ENCODE data around the gene RNF125. TPM values are rescaled to one million over a fixed set of nuclear protein-coding genes. Genes with fewer than 3 reads are reported as not detected.

The RNF125 gene
- total and polyA plus RNA-seq, 10 of the 15 experiments (the other 5 are each of a cell fraction or from before 2014, with no cell fraction given) = 0.79 to 3.9 (median 2.9) TPM

- no peak overlapping the region for H2AFZ ChIP-seq (ENCODE audit: control insufficient read depth, low read depth, low read length)
- no peak overlapping the region for H3K27ac ChIP-seq (ENCODE audit: control insufficient read depth, insufficient read depth)
- FAIRE-seq = no peak
- SMC1A ChIA-PET (ENCODE audit: uncharacterized antibody, unreplicated experiment) = no interaction called here
- in situ Hi-C loops (cut with MboI) = no loop called here
- ATAC-seq = no peak
- H3K79me2 ChIP-seq (ENCODE audit: control insufficient read depth, insufficient read depth, low read length) = no peaks in the 10 kb centered on the region
- no peak overlapping the region for H3K9ac ChIP-seq (ENCODE audit: control insufficient read depth, insufficient read depth, low read length)
- no peak for DNase-seq (ENCODE audit: low read depth, low spot score)
- no peaks in the 10 kb centered on the region for H3K36me3 ChIP-seq (ENCODE audit: control insufficient read depth in 2 of 2, insufficient read depth in 2 of 2, low read length in 1 of 2)
- CTCF ChIA-PET = interaction anchor here (1.0 kb wide), 1 partner anchor 1176 kb away, joined by 3 read pairs; no protein-coding TSS in a partner anchor
- H3K27me3 ChIP-seq (replicated peaks in 1 of 2; ENCODE audit: control insufficient read depth in 2 of 2, insufficient read depth in 2 of 2, low read length in 1 of 2) = no peaks in the 10 kb centered on the region
- H4K20me1 ChIP-seq (ENCODE audit: control insufficient read depth, insufficient read depth) = no peaks in the 10 kb centered on the region
- no peaks in the 10 kb centered on the region; the same call in 2 of the 3 replicates for H3K9me3 ChIP-seq (replicated peaks; ENCODE audit: control insufficient read depth, insufficient read depth, low read length)
- RAD21 ChIA-PET (ENCODE audit: unreplicated experiment) = no interaction called here
- H3K4me1 ChIP-seq (ENCODE audit: control insufficient read depth, insufficient read depth, low read length) = no peaks in the 10 kb centered on the region
- intact Hi-C loops (cut with micrococcal nuclease; ENCODE audit: unreplicated experiment) = no loop called here
- POLR2A ChIA-PET = no interaction called here
- H3K4me3 ChIP-seq = no peak overlapping the region
- H3K4me2 ChIP-seq (ENCODE audit: control insufficient read depth, insufficient read depth) = no peak overlapping the region
- BruUV-seq (replicated peaks) = no TSS peak
- 73% methylated on average over 9 of the region's 9 CpGs for WGBS (ENCODE audit: insufficient coverage, insufficient replicate concordance, low lambda C conversion rate, missing lambda C conversion rate)
- no peak for TF ChIP-seq RFX5 (IDR thresholded peaks at IDR 0.05; ENCODE audit: low read depth, low read length)
- no peak for TF ChIP-seq EZH2 (IDR thresholded peaks at IDR 0.05; ENCODE audit: borderline replicate concordance, control insufficient read depth, low read depth, low read length)
- no peak for TF ChIP-seq MEF2A (IDR thresholded peaks at IDR 0.05; ENCODE audit: insufficient read depth, low read depth, low read length)
- no peak for TF ChIP-seq HDAC6 (IDR thresholded peaks at IDR 0.05; ENCODE audit: unreplicated experiment)
- TF ChIP-seq BCLAF1 (IDR thresholded peaks at IDR 0.05) = no peak
- TF ChIP-seq ZNF274 (IDR thresholded peaks at IDR 0.05; ENCODE audit: insufficient read depth, insufficient read length) = no peak
- TF ChIP-seq ETV6 (conservative IDR thresholded peaks at IDR 0.05 in 1 of 2, IDR thresholded peaks at IDR 0.05 in 1 of 2; ENCODE audit: borderline replicate concordance in 1 of 2, low read depth in 1 of 2) = no peak
- TF ChIP-seq CEBPB (IDR thresholded peaks at IDR 0.05; ENCODE audit: borderline replicate concordance in 1 of 2, low read depth in 2 of 2, low read length in 2 of 2) = no peak
- TF ChIP-seq PRDM15 (CRISPR knock-in tag; IDR thresholded peaks at IDR 0.05) = no peak
- no peak for TF ChIP-seq POLR2AphosphoS5 (IDR thresholded peaks at IDR 0.05; ENCODE audit: low read length)
- TF ChIP-seq MYB (IDR thresholded peaks at IDR 0.05; ENCODE audit: borderline replicate concordance, low read depth, low read length) = no peak
- TF ChIP-seq, protein P1, sequence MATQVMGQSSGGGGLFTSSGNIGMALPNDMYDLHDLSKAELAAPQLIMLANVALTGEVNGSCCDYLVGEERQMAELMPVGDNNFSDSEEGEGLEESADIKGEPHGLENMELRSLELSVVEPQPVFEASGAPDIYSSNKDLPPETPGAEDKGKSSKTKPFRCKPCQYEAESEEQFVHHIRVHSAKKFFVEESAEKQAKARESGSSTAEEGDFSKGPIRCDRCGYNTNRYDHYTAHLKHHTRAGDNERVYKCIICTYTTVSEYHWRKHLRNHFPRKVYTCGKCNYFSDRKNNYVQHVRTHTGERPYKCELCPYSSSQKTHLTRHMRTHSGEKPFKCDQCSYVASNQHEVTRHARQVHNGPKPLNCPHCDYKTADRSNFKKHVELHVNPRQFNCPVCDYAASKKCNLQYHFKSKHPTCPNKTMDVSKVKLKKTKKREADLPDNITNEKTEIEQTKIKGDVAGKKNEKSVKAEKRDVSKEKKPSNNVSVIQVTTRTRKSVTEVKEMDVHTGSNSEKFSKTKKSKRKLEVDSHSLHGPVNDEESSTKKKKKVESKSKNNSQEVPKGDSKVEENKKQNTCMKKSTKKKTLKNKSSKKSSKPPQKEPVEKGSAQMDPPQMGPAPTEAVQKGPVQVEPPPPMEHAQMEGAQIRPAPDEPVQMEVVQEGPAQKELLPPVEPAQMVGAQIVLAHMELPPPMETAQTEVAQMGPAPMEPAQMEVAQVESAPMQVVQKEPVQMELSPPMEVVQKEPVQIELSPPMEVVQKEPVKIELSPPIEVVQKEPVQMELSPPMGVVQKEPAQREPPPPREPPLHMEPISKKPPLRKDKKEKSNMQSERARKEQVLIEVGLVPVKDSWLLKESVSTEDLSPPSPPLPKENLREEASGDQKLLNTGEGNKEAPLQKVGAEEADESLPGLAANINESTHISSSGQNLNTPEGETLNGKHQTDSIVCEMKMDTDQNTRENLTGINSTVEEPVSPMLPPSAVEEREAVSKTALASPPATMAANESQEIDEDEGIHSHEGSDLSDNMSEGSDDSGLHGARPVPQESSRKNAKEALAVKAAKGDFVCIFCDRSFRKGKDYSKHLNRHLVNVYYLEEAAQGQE (IDR thresholded peaks at IDR 0.05; ENCODE audit: low read depth, low read length) = no peak
Observed at GRCh38 chr18:32032609-32033008, 14.0 kb downstream of the RNF125 start.

All from GM12878 (cell line).